Activated T-cell treated with anti-CD3 and anti-CD28 coated beads, Interleukin-2, amount 50 U/mL, for 24 hours (primary cell): ENCODE data around the gene CDC42BPB.

Experiments
- DNase-seq: peaks from one replicate; pipeline ENCODE4 v3.0.0-alpha.2; 2020
- H3K27ac Mint-ChIP-seq: 2 replicates; pipeline ENCODE4 v1.8.0; 2020; ENCODE audit warnings: mild to moderate bottlenecking, mixed read lengths
- H3K27me3 Mint-ChIP-seq: 2 replicates; pipeline ENCODE4 v1.8.0; 2020; ENCODE audit warnings: mixed read lengths
- H3K36me3 Mint-ChIP-seq: 2 replicates; pipeline ENCODE4 v1.8.0; 2020; ENCODE audit warnings: low read depth, mixed read lengths
- H3K4me1 Mint-ChIP-seq: 2 replicates; pipeline ENCODE4 v1.8.0; 2020; ENCODE audit warnings: low read depth, mixed read lengths
- H3K4me3 Mint-ChIP-seq: 2 replicates; pipeline ENCODE4 v1.8.0; 2020; ENCODE audit warnings: mild to moderate bottlenecking, moderate library complexity, mixed read lengths
- H3K9me3 Mint-ChIP-seq: 2 replicates; pipeline ENCODE4 v1.8.0; 2020; ENCODE audit warnings: mixed read lengths

The CDC42BPB gene

DNA sequence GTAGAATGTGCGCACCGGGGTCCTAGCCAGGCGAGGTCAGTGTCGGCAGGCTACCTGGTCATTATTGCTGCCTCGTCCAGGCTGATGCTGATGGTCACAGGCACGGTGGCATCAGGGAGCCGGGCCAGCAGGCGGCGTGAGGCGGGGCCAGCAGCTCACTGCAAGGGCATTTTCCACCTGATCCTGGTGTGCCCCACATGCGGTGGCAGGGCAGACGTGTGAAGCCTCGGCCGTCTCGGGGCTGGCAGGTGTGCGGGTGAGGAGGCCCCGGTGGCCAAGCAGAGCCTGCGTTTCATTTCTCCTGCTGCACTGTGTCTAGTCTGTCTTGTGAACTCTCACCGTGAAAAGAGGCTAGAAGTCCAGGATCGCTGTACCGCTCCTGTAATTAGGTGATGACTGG lies 146.9 kb downstream of the CDC42BPB start:
- no peak for DNase-seq
- H3K27ac Mint-ChIP-seq: peak overlapping the region; percentile 44
- peaks cover 68% of the 10 kb centered on the region for H3K36me3 Mint-ChIP-seq
- no peaks in the 10 kb centered on the region for H3K27me3 Mint-ChIP-seq
- no peaks in the 10 kb centered on the region for H3K9me3 Mint-ChIP-seq
- H3K4me3 Mint-ChIP-seq: no peak overlapping the region
- no peaks in the 10 kb centered on the region for H3K4me1 Mint-ChIP-seq

DNA sequence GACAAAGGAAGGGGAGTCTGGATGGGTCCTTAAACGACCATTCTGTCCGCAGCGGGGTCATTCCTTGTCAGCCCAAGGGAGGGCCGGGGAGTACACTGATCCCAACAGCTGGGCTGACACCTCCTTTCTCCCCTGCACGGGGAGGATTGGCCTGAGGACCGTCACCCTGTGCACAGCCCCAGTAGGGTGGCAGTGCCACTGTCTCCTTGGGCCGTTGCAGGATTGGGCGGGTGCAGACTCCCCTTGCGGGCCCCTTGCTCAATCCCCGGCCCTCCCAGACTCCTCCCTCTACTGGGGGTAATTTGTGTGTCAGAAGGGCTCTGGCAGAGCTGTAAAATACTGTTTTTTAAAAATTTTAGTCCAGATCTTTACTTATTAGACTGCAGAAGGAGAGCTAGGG lies 147.4 kb downstream of the CDC42BPB start:
- H3K4me3 Mint-ChIP-seq: no peak overlapping the region
- DNase-seq: no peak
- no peaks in the 10 kb centered on the region for H3K27me3 Mint-ChIP-seq
- H3K27ac Mint-ChIP-seq: peak overlapping the region; percentile 44
- H3K4me1 Mint-ChIP-seq: no peaks in the 10 kb centered on the region
- no peaks in the 10 kb centered on the region for H3K9me3 Mint-ChIP-seq
- peaks cover 74% of the 10 kb centered on the region for H3K36me3 Mint-ChIP-seq

DNA sequence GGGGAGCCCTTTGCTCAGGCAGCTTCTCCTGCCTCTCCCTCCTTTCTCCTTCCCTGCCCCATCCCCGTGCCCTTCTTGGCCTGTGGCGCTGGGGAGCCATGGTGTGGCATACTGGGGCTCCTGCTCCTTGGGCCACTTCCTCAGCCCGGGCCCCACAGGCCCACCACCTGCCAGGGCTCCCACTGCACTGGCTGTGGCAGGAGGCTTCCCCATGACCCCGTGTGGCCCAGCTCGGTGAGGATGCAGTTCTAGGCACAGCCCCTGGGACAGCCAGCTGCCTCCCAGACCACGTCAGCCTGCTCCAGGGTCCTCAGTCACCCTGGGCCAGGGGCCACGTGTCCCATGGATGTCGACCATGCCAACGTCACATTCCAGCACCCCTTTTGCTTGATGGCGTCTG lies 147.9 kb downstream of the CDC42BPB start:
- no peaks in the 10 kb centered on the region for H3K27me3 Mint-ChIP-seq
- no peak for DNase-seq
- peak overlapping the region; percentile 44 for H3K27ac Mint-ChIP-seq
- H3K36me3 Mint-ChIP-seq: peaks cover 74% of the 10 kb centered on the region
- H3K4me3 Mint-ChIP-seq: no peak overlapping the region
- no peaks in the 10 kb centered on the region for H3K9me3 Mint-ChIP-seq
- H3K4me1 Mint-ChIP-seq: no peaks in the 10 kb centered on the region

DNA sequence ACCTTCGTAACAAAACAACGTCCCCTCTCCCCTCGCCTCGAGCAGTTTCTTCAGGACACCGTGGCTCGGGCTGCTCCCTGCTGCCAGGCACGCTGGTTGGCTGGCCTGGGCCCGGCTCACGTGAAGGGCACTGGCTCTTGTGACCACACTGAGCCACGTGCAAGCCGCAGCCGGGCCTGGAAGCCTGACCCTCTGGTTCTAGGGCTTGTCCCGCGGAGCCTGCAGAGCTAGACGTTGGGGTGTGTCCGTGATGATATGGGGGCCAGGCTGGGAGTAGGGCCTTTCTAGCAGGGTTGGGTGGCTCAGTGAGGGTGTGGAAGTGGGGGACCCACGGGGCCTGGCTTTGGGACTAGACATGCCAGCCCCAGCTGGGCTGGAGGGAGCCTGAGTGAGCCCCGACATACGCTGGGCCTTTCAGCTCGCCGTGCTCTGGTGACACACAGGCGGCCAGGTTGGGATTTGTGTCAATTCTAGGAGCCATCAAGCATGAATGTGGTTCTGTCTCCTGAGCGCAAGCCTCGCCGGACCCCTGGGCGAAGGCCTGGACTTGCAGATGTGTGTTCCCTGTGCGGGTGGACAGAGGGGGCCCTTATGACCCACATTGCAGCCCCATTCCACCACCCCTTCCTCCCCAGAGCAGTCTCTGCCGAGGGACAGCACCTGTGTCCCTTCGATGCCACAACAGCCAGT lies 148.4 kb downstream of the CDC42BPB start:
- Mint-ChIP-seq H3K4me3 (no peak overlapping the region), H3K4me1 (no peaks in the 10 kb centered on the region), H3K36me3 (peaks cover 78% of the 10 kb centered on the region), H3K9me3 (no peaks in the 10 kb centered on the region), H3K27me3 (no peaks in the 10 kb centered on the region), H3K27ac (peak overlapping the region; percentile 44)
- no peak for DNase-seq

DNA sequence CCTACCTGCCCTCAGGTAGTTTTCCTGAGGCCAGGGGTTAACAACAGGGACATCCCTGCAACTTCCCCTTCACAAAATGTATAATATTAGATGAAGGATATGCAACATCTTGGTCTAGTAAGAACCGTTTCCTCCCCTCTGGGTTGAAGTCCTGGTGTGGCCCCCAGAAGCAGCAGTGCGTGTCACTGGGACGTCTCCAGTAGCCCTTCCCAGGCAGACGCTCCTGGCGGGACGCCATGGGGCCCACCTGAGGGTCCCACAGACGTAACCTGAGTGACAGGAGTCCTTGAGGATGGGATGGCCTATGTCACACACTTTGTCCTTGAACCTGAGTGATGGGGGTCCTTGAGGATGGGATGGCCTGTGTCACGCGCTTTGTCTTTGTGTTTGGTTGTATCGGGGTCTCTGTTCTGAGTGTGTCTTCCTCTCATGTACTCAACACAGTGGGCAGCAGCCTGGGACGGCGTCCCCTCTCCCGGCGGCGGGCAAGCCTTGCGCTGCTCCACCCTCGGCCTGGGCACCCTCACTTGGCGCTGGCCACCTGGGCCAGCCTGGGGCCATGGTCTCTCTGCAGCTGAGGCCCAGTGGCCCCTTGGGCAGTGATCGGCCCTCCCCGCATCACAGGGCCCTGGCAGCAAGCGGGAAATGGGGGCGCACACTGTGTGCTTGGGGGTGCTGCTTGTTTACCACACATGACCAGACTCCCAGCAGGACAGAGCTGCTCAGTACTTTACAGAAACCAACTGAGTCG lies 149.2 kb downstream of the CDC42BPB start:
- Mint-ChIP-seq H3K27ac (peak overlapping the region; percentile 52), H3K36me3 (peaks cover 82% of the 10 kb centered on the region), H3K4me3 (no peak overlapping the region)

DNA sequence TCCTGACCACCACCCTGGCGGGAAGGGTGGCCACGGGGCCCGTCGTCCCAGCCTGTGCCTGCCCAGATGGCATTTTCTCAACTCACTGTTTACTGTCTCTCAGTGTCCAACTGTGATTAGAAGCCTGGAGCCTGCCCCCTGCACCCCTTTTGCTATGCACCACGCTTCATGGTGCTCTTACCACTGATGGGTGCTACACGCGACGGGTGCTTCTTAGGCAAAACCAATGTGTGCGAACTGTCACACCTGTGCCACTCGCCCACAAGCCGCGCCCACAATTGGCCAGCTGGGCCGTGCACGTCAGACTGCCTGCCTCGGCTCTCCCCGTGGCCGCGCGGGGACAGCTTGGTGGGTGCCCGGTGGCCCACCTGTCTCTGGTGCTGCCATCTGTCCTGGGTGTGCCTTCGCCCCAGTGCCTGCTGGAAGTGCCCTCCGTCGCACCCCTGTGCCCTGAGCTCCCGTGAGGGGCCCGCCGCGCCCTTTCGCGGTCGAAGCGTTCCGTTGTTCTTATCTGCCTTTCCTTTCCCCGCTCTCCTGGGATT lies 150.0 kb downstream of the CDC42BPB start:
- no peaks in the 10 kb centered on the region for H3K27me3 Mint-ChIP-seq
- H3K27ac Mint-ChIP-seq: peak overlapping the region; percentile 52
- peaks cover 85% of the 10 kb centered on the region for H3K36me3 Mint-ChIP-seq
- H3K4me1 Mint-ChIP-seq: no peaks in the 10 kb centered on the region
- DNase-seq: no peak
- no peaks in the 10 kb centered on the region for H3K9me3 Mint-ChIP-seq
- H3K4me3 Mint-ChIP-seq: no peak overlapping the region

More for the DNA sequence above, 149.2 kb downstream of the CDC42BPB start:
- DNase-seq: no peak
- H3K27me3 Mint-ChIP-seq: no peaks in the 10 kb centered on the region
- no peaks in the 10 kb centered on the region for H3K4me1 Mint-ChIP-seq
- H3K9me3 Mint-ChIP-seq: no peaks in the 10 kb centered on the region

DNA sequence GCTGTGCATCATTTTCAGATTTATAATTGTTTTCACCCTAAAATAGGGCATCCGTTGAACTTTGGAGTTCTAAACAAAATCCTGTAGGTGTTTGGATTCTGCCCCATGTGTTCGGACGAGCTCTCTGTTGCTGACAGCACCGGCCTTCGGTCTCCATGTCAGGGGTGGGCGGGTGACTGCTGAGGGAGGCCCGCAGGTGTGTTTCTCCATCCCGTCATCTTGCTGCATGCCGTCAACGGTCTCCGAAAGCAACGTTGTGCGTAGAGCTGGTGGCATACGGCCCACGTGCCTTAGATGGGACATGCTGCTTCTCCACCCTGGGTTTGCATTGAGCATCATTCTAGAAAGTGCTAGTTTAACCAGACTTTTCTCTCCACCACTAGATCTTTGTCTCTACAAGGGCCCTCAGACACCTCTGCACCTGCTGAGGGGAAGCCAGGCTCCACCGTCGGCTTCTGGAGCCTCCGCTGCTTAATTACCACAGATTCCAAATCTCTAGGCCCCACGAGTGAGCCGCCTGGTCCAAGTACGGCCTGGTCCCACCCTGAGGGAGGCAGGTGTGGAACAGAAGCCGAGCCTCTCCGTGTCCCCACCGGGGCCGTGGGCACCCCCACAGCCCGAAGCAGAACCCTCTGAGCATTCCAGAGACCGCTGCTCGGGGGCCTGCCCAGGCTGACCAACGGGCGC lies 150.6 kb downstream of the CDC42BPB start:
- Mint-ChIP-seq H3K4me3 (no peak overlapping the region), H3K27ac (no peak overlapping the region), H3K27me3 (no peaks in the 10 kb centered on the region), H3K4me1 (no peaks in the 10 kb centered on the region), H3K9me3 (no peaks in the 10 kb centered on the region), H3K36me3 (peaks cover 88% of the 10 kb centered on the region)
- no peak for DNase-seq

DNA sequence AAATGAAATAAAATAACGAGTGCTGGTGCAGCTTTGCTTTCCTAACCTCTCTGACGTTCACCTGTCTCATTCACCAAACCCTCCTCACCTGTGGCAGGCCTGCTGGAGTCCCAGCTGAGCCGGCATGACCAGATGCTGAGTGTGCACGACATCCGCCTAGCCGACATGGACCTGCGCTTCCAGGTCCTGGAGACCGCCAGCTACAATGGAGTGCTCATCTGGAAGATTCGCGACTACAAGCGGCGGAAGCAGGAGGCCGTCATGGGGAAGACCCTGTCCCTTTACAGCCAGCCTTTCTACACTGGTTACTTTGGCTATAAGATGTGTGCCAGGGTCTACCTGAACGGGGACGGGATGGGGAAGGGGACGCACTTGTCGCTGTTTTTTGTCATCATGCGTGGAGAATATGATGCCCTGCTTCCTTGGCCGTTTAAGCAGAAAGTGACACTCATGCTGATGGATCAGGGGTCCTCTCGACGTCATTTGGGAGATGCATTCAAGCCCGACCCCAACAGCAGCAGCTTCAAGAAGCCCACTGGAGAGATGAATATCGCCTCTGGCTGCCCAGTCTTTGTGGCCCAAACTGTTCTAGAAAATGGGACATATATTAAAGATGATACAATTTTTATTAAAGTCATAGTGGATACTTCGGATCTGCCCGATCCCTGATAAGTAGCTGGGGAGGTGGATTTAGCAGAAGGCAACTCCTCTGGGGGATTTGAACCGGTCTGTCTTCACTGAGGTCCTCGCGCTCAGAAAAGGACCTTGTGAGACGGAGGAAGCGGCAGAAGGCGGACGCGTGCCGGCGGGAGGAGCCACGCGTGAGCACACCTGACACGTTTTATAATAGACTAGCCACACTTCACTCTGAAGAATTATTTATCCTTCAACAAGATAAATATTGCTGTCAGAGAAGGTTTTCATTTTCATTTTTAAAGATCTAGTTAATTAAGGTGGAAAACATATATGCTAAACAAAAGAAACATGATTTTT lies 151.9 kb downstream of the CDC42BPB start:
- Mint-ChIP-seq H3K27ac (peak overlapping the region; percentile 82), H3K27me3 (no peaks in the 10 kb centered on the region), H3K4me3 (no peak overlapping the region), H3K36me3 (peaks cover 88% of the 10 kb centered on the region), H3K9me3 (no peaks in the 10 kb centered on the region), H3K4me1 (peaks cover 12% of the 10 kb centered on the region)
- no peak for DNase-seq

DNA sequence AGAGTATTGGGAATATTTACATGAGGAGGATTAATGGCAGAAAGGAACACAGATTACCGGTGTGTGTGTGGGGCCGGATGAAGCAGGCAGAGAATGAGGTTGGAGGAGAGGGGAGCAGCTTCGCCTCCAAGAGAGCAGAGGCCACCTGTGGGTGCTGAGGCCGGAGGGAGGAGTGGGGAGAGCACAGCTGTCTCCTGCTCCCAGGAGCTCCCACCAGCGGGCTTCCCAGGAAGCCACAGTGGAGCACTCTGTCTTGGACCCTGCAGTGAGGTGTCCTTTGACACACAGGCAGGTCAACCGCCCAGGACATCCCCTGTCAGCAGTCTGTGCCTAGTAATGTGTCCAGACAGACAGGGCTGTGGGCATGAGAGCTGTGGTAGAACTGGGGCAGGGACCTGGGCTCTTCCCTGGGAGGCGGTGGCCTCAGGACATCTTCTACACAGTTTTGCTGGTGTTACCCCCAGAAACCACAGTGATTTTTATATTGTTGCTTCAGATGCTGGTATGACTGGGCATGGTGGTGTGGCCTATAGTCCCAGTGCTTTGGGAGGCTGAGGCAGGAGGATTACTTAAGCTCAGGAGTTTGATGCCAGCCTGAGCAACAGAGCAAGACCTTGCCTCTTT lies 153.3 kb downstream of the CDC42BPB start:
- Mint-ChIP-seq H3K4me3 (no peak overlapping the region), H3K36me3 (peaks cover 92% of the 10 kb centered on the region), H3K9me3 (no peaks in the 10 kb centered on the region), H3K27ac (peak overlapping the region; percentile 69), H3K27me3 (no peaks in the 10 kb centered on the region), H3K4me1 (peaks cover 17% of the 10 kb centered on the region)
- no peak for DNase-seq

DNA sequence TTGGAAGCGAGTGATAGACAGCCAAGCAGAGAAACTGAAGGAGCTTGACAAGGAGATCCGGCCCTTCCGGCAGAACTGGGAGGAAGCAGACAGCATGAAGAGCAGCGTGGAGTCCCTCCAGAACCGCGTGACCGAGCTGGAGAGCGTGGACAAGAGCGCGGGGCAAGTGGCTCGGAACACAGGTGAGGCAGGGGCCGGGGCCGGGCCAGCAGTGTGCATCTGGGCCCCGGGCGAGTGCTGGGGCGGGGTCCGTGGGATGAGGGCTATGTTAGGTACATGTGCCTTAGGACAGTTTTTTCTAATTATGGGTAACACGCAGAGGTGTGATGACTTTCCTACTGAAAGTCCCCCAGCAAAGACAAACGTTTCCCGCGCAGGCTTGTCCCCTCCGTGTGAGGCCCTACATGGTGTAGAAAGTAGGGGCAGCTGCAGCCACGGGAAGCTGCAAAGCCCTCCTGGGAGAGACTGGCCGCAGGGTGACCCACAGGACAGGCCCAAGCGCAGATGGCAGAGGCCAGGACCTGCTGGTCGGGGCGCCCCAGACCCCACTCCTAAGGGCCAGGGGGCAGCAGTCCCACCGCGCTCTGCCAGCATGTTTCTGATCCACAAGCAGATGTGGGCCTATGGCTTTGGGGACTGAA lies 154.0 kb downstream of the CDC42BPB start:
- Mint-ChIP-seq H3K9me3 (no peaks in the 10 kb centered on the region), H3K27ac (peak overlapping the region; percentile 80), H3K36me3 (peaks cover 94% of the 10 kb centered on the region), H3K4me1 (peaks cover 23% of the 10 kb centered on the region), H3K27me3 (no peaks in the 10 kb centered on the region), H3K4me3 (no peak overlapping the region)
- DNase-seq: no peak

DNA sequence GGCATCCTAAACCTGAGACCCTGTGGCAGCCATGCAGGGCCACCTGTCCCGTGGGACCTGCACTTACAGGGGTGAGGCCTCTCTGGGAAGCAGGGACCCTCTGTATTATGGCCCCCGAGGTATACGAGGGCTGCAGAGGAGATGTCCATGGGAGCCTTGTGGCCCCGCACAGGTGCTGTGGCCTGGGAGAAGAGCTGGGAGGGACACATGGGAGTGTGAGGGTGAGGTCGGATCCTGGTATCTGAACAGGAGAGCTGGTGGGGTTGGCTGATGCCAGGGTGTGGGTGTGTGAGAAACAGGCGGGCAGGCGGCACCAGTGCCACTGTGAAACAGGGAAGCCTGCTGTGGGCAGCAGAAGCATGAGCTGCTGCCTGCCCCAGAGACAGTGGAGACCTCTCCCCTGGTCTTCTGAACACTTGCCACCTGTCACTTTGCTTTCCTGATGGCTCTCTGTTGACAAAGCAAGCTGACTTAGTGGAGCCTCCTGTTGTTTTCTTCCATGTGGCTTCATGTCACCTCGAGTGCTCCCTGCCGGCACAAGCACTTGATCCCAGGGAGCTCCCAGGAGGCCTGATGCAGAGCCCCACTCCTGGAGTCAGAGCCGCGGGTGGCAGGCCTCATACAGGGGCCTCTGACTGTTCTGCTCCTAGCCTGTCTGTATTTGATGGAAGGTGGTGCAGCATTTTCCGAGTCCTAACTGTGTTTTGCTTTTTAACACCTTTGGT lies 154.7 kb downstream of the CDC42BPB start:
- no peaks in the 10 kb centered on the region for H3K27me3 Mint-ChIP-seq
- H3K4me1 Mint-ChIP-seq: peaks cover 25% of the 10 kb centered on the region
- H3K36me3 Mint-ChIP-seq: peaks cover 94% of the 10 kb centered on the region
- no peaks in the 10 kb centered on the region for H3K9me3 Mint-ChIP-seq
- no peak overlapping the region for H3K4me3 Mint-ChIP-seq
- peak overlapping the region; percentile 80 for H3K27ac Mint-ChIP-seq
- DNase-seq: no peak

DNA sequence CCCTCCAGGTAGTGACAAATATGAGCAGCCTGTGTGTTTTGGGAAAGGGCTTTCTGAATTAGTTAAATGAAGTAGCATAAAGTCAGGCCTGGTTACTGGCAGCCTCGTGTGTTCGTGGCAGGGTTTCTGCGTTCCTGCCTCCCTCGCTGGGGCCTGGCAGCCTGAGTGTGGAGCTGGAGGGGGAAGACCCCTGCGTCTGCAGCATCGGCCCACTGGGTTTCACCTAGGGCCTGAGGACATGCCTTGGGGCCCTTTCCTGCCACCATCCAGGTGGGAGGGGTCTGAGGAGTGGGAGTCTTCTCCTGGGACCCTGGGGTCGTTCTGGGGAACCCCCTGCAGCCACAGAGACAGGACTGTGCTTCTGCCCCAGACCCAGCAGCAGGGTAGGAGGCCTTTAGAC lies 155.3 kb downstream of the CDC42BPB start:
- peaks cover 25% of the 10 kb centered on the region for H3K4me1 Mint-ChIP-seq
- H3K36me3 Mint-ChIP-seq: peaks cover 95% of the 10 kb centered on the region
- H3K27ac Mint-ChIP-seq: peak overlapping the region; percentile 88
- no peaks in the 10 kb centered on the region for H3K9me3 Mint-ChIP-seq
- DNase-seq: no peak
- no peaks in the 10 kb centered on the region for H3K27me3 Mint-ChIP-seq
- no peak overlapping the region for H3K4me3 Mint-ChIP-seq

DNA sequence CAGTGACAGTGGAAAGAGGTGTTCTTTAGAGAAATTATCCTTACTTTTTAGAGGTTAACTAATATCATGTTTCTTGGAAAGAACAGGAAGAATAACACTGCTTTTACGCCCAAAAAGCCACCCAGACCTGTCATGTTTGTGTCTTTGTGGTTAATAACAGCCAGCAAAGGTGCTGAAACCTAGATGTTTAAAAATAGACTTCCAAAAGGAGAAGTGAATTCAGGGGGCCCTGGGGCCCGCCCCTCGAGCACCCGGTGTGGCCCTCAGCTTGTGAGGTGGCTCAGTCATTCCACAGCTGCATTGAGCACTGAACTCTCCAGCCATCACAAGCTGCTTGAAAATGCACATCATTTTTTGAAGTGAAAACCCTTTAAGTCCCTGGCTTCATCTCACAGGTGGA lies 155.7 kb downstream of the CDC42BPB start:
- H3K4me3 Mint-ChIP-seq: no peak overlapping the region
- no peaks in the 10 kb centered on the region for H3K27me3 Mint-ChIP-seq
- peak overlapping the region; percentile 88 for H3K27ac Mint-ChIP-seq
- H3K4me1 Mint-ChIP-seq: peaks cover 25% of the 10 kb centered on the region
- no peaks in the 10 kb centered on the region for H3K9me3 Mint-ChIP-seq
- no peak for DNase-seq
- H3K36me3 Mint-ChIP-seq: peaks cover 95% of the 10 kb centered on the region
